ENCODE results near the gene HMGXB3. TPM values are rescaled to one million over a fixed set of nuclear protein-coding genes. Genes with fewer than 3 reads are reported as not detected.

The HMGXB3 gene
- total RNA-seq, 1 experiment from 2014 or later, result 28.0 TPM

GRCh38 chr5:149998281-149998680 lies 2.3 kb upstream of the HMGXB3 start:
- Histone ChIP-seq H3K36me3 (no peaks in the 10 kb centered on the region), H3K27ac (no peak overlapping the region), H3K9me3 (replicated peaks) (no peaks in the 10 kb centered on the region), H3K4me1 (no peaks in the 10 kb centered on the region), H3K27me3 (no peaks in the 10 kb centered on the region), H3K4me3 (no peak overlapping the region)
- no peak for DNase-seq

GRCh38 chr5:149999359-149999758 lies 1.2 kb upstream of the HMGXB3 start:
- H3K4me1 ChIP-seq, result no peaks in the 10 kb centered on the region
- H3K27me3 ChIP-seq, result no peaks in the 10 kb centered on the region
- no peaks in the 10 kb centered on the region for H3K36me3 ChIP-seq
- DNase-seq, result no peak
- H3K4me3 ChIP-seq, result peak overlapping the region; percentile 87
- no peaks in the 10 kb centered on the region for H3K9me3 ChIP-seq (replicated peaks)
- no peak overlapping the region for H3K27ac ChIP-seq

- H3K36me3 ChIP-seq, result peaks cover 4% of the 10 kb centered on the region
- H3K4me3 ChIP-seq, result peak overlapping the region; percentile 87
- H3K4me1 ChIP-seq, result no peaks in the 10 kb centered on the region
- H3K27ac ChIP-seq, result peak overlapping the region; percentile 73
- H3K9me3 ChIP-seq (replicated peaks), result no peaks in the 10 kb centered on the region
- DNase-seq, result no peak
- no peaks in the 10 kb centered on the region for H3K27me3 ChIP-seq
These were observed 678 bp upstream of the HMGXB3 start for GRCh38 chr5:149999866-150000255.

- H3K4me3 ChIP-seq, result peak overlapping the region; percentile 87
- peak overlapping the region; percentile 73 for H3K27ac ChIP-seq
- H3K4me1 ChIP-seq, result no peaks in the 10 kb centered on the region
- no peaks in the 10 kb centered on the region for H3K9me3 ChIP-seq (replicated peaks)
- no peaks in the 10 kb centered on the region for H3K27me3 ChIP-seq
- H3K36me3 ChIP-seq, result peaks cover 13% of the 10 kb centered on the region
- DNase-seq, result peak; percentile 23 to 34
These were observed 586 bp downstream of the HMGXB3 start for GRCh38 chr5:150000990-150001659.

- H3K27ac ChIP-seq, result no peak overlapping the region
- H3K36me3 ChIP-seq, result peaks cover 18% of the 10 kb centered on the region
- peak; percentile 60 to 74 for DNase-seq
- H3K9me3 ChIP-seq (replicated peaks), result no peaks in the 10 kb centered on the region
- no peaks in the 10 kb centered on the region for H3K4me1 ChIP-seq
- peak overlapping the region; percentile 87 for H3K4me3 ChIP-seq
- no peaks in the 10 kb centered on the region for H3K27me3 ChIP-seq
These were observed 1.3 kb downstream of the HMGXB3 start for GRCh38 chr5:150001660-150002486.

GRCh38 chr5:150006318-150006717 lies 5.8 kb downstream of the HMGXB3 start:
- Histone ChIP-seq H3K4me3 (no peak overlapping the region), H3K4me1 (no peaks in the 10 kb centered on the region), H3K36me3 (peaks cover 58% of the 10 kb centered on the region), H3K27me3 (no peaks in the 10 kb centered on the region), H3K27ac (no peak overlapping the region), H3K9me3 (replicated peaks) (no peaks in the 10 kb centered on the region)
- DNase-seq, result no peak

- no peak for DNase-seq
- Histone ChIP-seq H3K4me1 (no peaks in the 10 kb centered on the region), H3K27me3 (no peaks in the 10 kb centered on the region), H3K27ac (no peak overlapping the region), H3K36me3 (peaks cover 63% of the 10 kb centered on the region), H3K4me3 (no peak overlapping the region), H3K9me3 (replicated peaks) (no peaks in the 10 kb centered on the region)
These were observed 6.5 kb downstream of the HMGXB3 start for GRCh38 chr5:150007050-150007449.

GRCh38 chr5:150009671-150010387 lies 9.3 kb downstream of the HMGXB3 start:
- Histone ChIP-seq H3K9me3 (replicated peaks) (0 out of 2 replicates have a peak, but pooled peaks cover 6% of the 10 kb centered on the region), H3K4me1 (no peaks in the 10 kb centered on the region), H3K27ac (no peak overlapping the region), H3K27me3 (no peaks in the 10 kb centered on the region), H3K4me3 (no peak overlapping the region), H3K36me3 (peaks cover 87% of the 10 kb centered on the region)
- no peak for DNase-seq

- no peak for DNase-seq
- H3K36me3 ChIP-seq, result peaks cover 94% of the 10 kb centered on the region
- H3K4me3 ChIP-seq, result no peak overlapping the region
- H3K9me3 ChIP-seq (replicated peaks), result 0 out of 2 replicates have a peak, but pooled peaks cover 17% of the 10 kb centered on the region
- H3K27ac ChIP-seq, result no peak overlapping the region
- peaks cover 4% of the 10 kb centered on the region; the same call in 1 of the 2 replicates for H3K4me1 ChIP-seq
- H3K27me3 ChIP-seq, result no peaks in the 10 kb centered on the region
These were observed 13.4 kb downstream of the HMGXB3 start for GRCh38 chr5:150013931-150014330.

- Histone ChIP-seq H3K4me1 (peaks cover 4% of the 10 kb centered on the region; the same call in 1 of the 2 replicates), H3K4me3 (no peak overlapping the region), H3K27ac (no peak overlapping the region), H3K27me3 (no peaks in the 10 kb centered on the region), H3K9me3 (replicated peaks) (0 out of 2 replicates have a peak, but pooled peaks cover 17% of the 10 kb centered on the region), H3K36me3 (peaks cover 95% of the 10 kb centered on the region)
- no peak for DNase-seq
These were observed 13.9 kb downstream of the HMGXB3 start for GRCh38 chr5:150014456-150014855.

- H3K36me3 ChIP-seq, result peaks cover 95% of the 10 kb centered on the region
- H3K27ac ChIP-seq, result no peak overlapping the region
- H3K4me1 ChIP-seq, result peaks cover 12% of the 10 kb centered on the region
- H3K9me3 ChIP-seq (replicated peaks), result 0 out of 2 replicates have a peak, but pooled peaks cover 17% of the 10 kb centered on the region
- no peaks in the 10 kb centered on the region for H3K27me3 ChIP-seq
- no peak overlapping the region for H3K4me3 ChIP-seq
- no peak for DNase-seq
These were observed 14.9 kb downstream of the HMGXB3 start for GRCh38 chr5:150015415-150015814.

GRCh38 chr5:150016537-150016936 lies 16.0 kb downstream of the HMGXB3 start:
- Histone ChIP-seq H3K4me3 (no peak overlapping the region), H3K27ac (no peak overlapping the region), H3K36me3 (peaks cover 95% of the 10 kb centered on the region), H3K9me3 (replicated peaks) (0 out of 2 replicates have a peak, but pooled peaks cover 17% of the 10 kb centered on the region), H3K27me3 (no peaks in the 10 kb centered on the region), H3K4me1 (peaks cover 17% of the 10 kb centered on the region)
- no peak for DNase-seq

- Histone ChIP-seq H3K27ac (no peak overlapping the region), H3K36me3 (peaks cover 94% of the 10 kb centered on the region), H3K4me1 (peaks cover 26% of the 10 kb centered on the region)
These were observed 16.9 kb downstream of the HMGXB3 start for GRCh38 chr5:150017226-150018005.

GRCh38 chr5:150020249-150020648 lies 19.7 kb downstream of the HMGXB3 start:
- Histone ChIP-seq H3K27me3 (no peaks in the 10 kb centered on the region), H3K9me3 (replicated peaks) (0 out of 2 replicates have a peak, but pooled peaks cover 7% of the 10 kb centered on the region), H3K4me1 (peaks cover 27% of the 10 kb centered on the region), H3K36me3 (peaks cover 84% of the 10 kb centered on the region), H3K4me3 (no peak overlapping the region), H3K27ac (no peak overlapping the region)
- no peak for DNase-seq

More at GRCh38 chr5:150017226-150018005, 16.9 kb downstream of the HMGXB3 start:
- Histone ChIP-seq H3K4me3 (no peak overlapping the region), H3K27me3 (no peaks in the 10 kb centered on the region), H3K9me3 (replicated peaks) (0 out of 2 replicates have a peak, but pooled peaks cover 17% of the 10 kb centered on the region)
- DNase-seq, result no peak
